Measurements from ENCODE around the gene SORCS3. TPM values are rescaled to one million over a fixed set of nuclear protein-coding genes. Genes with fewer than 3 reads are reported as not detected.
A peak's percentile ranks its signal among the peaks of the same experiment; 100 is the strongest.

SORCS3 gene
- total RNA-seq, 1 donor from 2014 or later: not detected

DNA sequence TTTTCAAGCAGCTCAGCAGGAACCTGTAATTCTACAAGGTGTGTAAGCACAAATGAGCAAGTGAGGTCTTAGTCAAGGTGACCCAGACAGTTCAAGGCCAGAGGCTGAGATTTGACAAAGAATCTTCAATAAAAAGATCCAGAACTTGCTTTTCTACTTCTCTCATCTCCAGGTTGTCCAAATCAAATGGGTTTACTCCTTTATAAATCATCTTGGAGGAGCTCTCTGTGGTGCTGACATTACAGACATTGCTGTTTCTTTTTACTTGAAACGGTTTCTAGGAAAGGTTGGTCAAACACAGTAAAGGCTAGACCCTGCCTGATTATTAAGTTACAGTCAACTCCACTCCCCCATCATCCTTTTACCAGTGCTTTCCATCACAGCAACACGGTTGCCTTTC, 504.6 kb downstream of the SORCS3 start:
- no peak for FAIRE-seq

DNA sequence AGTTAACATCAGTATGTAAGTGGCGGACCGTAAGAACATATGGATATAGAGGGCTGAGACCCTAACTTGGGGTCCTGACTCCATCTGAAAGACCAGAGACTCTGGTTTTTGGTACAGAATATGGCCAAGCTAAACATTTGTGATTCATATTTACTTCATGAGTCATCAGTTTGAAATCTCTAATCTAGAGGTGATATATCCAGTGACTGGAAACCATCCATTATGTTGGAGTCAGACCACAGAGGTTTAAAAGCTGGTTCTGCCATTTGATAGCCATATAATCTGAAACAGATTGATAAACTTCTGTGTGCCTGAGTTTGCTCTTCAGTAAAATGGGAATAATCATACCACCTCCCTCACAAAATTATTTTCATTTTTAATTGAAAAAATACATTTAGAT, 505.3 kb downstream of the SORCS3 start:
- FAIRE-seq: no peak

More for the DNA sequence above, 504.6 kb downstream of the SORCS3 start:
- no peak overlapping the region for H3K4me3 ChIP-seq (ENCODE audit: low read depth, low read length)
- TF ChIP-seq, protein P1, sequence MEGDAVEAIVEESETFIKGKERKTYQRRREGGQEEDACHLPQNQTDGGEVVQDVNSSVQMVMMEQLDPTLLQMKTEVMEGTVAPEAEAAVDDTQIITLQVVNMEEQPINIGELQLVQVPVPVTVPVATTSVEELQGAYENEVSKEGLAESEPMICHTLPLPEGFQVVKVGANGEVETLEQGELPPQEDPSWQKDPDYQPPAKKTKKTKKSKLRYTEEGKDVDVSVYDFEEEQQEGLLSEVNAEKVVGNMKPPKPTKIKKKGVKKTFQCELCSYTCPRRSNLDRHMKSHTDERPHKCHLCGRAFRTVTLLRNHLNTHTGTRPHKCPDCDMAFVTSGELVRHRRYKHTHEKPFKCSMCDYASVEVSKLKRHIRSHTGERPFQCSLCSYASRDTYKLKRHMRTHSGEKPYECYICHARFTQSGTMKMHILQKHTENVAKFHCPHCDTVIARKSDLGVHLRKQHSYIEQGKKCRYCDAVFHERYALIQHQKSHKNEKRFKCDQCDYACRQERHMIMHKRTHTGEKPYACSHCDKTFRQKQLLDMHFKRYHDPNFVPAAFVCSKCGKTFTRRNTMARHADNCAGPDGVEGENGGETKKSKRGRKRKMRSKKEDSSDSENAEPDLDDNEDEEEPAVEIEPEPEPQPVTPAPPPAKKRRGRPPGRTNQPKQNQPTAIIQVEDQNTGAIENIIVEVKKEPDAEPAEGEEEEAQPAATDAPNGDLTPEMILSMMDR (IDR thresholded peaks at IDR 0.05; ENCODE audit: insufficient read depth, low read length, severe bottlenecking): no peak
- no peaks in the 10 kb centered on the region for H3K36me3 ChIP-seq (ENCODE audit: control insufficient read depth, insufficient read depth, low read length)
- DNase-seq (ENCODE audit: low read depth): no peak
- H3K27me3 ChIP-seq (ENCODE audit: control insufficient read depth, insufficient read depth, low read length): no peaks in the 10 kb centered on the region

DNA sequence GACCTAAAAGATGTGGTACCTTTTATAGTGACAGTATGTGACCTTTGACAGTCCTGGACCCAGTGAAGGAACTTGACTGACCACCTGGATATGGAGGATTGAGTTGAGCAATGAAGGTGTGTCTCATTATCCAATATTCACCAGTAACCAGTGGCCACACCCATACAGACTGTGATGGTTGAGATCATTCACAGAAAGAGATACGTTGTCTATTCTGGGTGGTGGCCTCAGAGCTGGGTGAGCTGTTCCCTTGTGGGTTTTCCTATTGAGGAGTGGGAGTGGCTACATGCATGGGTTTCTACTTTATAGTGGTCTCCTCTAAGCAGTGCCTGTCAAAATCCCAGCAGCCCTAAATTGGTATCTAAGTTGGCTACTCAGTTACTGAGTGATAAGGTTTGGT, 507.4 kb downstream of the SORCS3 start:
- TF ChIP-seq, protein P1 (IDR thresholded peaks at IDR 0.05; ENCODE audit: insufficient read depth, low read length, severe bottlenecking): no peak
- Histone ChIP-seq H3K4me3 (ENCODE audit: low read depth, low read length) (no peak overlapping the region), H3K27me3 (ENCODE audit: control insufficient read depth, insufficient read depth, low read length) (no peaks in the 10 kb centered on the region), H3K36me3 (ENCODE audit: control insufficient read depth, insufficient read depth, low read length) (no peaks in the 10 kb centered on the region)
- FAIRE-seq: no peak
- peak; percentile 80 for DNase-seq (ENCODE audit: low read depth)

More for the DNA sequence above, 505.3 kb downstream of the SORCS3 start:
- no peaks in the 10 kb centered on the region for H3K27me3 ChIP-seq (ENCODE audit: control insufficient read depth, insufficient read depth, low read length)
- TF ChIP-seq, protein P1 (IDR thresholded peaks at IDR 0.05; ENCODE audit: insufficient read depth, low read length, severe bottlenecking): no peak
- DNase-seq (ENCODE audit: low read depth): peak; percentile 65
- H3K4me3 ChIP-seq (ENCODE audit: low read depth, low read length): no peak overlapping the region
- H3K36me3 ChIP-seq (ENCODE audit: control insufficient read depth, insufficient read depth, low read length): no peaks in the 10 kb centered on the region

DNA sequence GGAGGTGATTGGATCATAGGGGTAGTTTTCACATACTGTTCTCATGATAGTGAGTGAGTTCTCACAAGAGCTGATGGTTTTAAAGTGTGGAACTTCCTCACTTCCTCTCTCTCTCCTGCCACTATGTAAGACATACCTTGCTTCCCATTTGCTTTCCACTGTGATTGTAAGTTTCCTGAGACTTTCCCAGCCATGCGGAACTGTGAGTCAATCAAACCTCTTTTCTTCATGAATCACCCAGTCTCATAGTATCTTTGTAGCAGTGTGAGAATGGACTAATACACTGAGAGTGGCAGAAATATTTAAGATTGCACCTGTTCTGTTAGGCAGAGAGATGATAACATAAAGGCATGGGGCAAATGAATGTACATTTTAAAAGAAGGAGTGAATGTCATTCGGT, 507.8 kb downstream of the SORCS3 start:
- H3K4me3 ChIP-seq (ENCODE audit: low read depth, low read length): no peak overlapping the region
- H3K36me3 ChIP-seq (ENCODE audit: control insufficient read depth, insufficient read depth, low read length): no peaks in the 10 kb centered on the region
- FAIRE-seq (no peak), DNase-seq (ENCODE audit: low read depth) (peak; percentile 95)
- TF ChIP-seq, protein P1 (IDR thresholded peaks at IDR 0.05; ENCODE audit: insufficient read depth, low read length, severe bottlenecking): no peak
- H3K27me3 ChIP-seq (ENCODE audit: control insufficient read depth, insufficient read depth, low read length): no peaks in the 10 kb centered on the region

DNA sequence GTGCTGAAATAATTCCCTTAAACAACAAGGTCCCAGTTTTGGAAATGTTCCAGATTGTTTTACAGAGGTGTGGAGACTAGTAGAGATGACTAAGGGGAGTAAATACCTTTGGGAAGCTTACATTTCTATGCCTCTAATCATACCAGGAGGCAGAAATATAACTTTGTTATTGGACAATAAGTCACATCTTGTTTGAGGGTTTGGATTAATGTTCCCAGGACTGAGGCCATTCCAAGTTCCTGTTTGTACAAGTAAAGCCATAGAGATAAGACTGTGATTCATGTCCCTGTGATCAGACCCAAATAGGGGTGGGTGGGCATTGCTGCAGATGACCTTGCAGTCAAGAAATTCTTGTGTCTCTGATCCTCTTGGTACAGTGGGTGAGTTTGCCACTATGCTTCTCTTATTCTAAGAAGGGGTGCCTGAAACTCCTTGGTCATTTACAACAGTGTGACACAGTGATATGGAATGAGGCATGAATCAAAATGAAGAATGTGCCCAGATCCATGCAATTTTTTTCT, 508.3 kb downstream of the SORCS3 start:
- peak; percentile 95 for DNase-seq (ENCODE audit: low read depth)
- H3K27me3 ChIP-seq (ENCODE audit: control insufficient read depth, insufficient read depth, low read length): no peaks in the 10 kb centered on the region
- no peak overlapping the region for H3K4me3 ChIP-seq (ENCODE audit: low read depth, low read length)
- H3K36me3 ChIP-seq (ENCODE audit: control insufficient read depth, insufficient read depth, low read length): no peaks in the 10 kb centered on the region
- TF ChIP-seq, protein P1 (IDR thresholded peaks at IDR 0.05; ENCODE audit: insufficient read depth, low read length, severe bottlenecking): no peak
- no peak for FAIRE-seq

DNA sequence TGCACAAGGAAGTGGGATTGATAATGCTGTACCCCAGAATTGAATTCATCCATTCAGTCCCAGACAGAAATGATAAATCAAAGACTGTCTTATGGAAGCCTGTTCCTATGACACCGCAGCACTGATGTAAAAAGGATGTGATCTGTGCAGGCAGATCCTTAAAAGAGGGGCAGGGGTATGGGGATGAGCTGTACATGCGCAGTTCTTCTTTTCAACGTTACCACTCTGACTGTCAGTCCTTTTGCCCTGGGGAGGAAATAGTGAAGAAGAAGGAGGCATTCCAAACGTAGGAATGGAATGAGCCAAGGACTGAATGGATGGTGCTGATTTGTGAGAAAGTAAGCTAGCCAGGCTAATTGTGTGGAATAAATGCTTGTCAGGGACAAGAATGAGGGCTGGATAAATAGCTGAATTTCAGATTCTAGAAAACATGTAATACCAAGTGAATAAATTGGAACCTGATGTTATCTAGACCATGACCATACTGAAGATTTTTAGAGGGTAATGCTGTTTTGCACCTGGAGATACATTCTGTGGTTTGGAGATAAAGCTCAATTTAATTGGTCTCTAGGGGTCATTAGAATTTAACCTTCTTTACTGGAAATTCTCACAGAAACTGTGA, 509.3 kb downstream of the SORCS3 start:
- TF ChIP-seq, protein P1 (IDR thresholded peaks at IDR 0.05; ENCODE audit: insufficient read depth, low read length, severe bottlenecking): no peak
- DNase-seq (ENCODE audit: low read depth): peak; percentile 4
- no peak overlapping the region for H3K4me3 ChIP-seq (ENCODE audit: low read depth, low read length)
- no peaks in the 10 kb centered on the region for H3K36me3 ChIP-seq (ENCODE audit: control insufficient read depth, insufficient read depth, low read length)
- no peak for FAIRE-seq
- no peaks in the 10 kb centered on the region for H3K27me3 ChIP-seq (ENCODE audit: control insufficient read depth, insufficient read depth, low read length)

Measured in bronchial epithelial cell (primary cell).